ENCODE results near the gene OR2K2. TPM values are rescaled to one million over a fixed set of nuclear protein-coding genes. Genes with fewer than 3 reads are reported as not detected.

The OR2K2 gene
- total and polyA plus RNA-seq, 10 of the 15 experiments (the other 5 are each of a cell fraction or from before 2014, with no cell fraction given), result 0.12 TPM; not detected in 9

DNA sequence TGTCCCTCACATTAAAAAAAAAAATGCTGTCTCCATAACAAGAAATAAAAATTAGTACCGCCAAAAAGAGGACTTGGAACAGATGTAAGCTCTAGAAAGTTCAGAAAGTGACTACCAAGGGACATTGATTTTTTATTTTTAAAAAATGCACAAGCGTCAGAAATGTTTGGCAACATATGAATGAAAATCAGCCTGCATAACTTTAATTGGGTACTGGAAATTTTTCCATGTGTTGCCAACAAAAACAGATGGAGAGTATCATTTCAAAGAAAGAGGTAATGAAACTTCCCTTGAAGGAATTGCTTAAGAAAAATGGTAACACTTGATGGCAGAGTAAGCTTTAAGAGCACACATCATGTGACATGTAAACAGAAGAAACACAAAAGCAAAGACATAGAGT is 47.2 kb downstream of the OR2K2 start:
- in situ Hi-C loops (cut with MboI), result no loop called here
- no peak for DNase-seq (ENCODE audit: low read depth, low spot score)
- Histone ChIP-seq H3K27me3 (replicated peaks in 1 of 2; ENCODE audit: control insufficient read depth in 2 of 2, insufficient read depth in 2 of 2, low read length in 1 of 2) (no peaks in the 10 kb centered on the region; a peak in 1 of 4 replicates), H3K36me3 (ENCODE audit: control insufficient read depth in 2 of 2, insufficient read depth in 2 of 2, low read length in 1 of 2) (no peaks in the 10 kb centered on the region), H3K4me2 (ENCODE audit: control insufficient read depth, insufficient read depth) (no peak overlapping the region), H3K9ac (ENCODE audit: control insufficient read depth, insufficient read depth, low read length) (no peak overlapping the region), H3K27ac (ENCODE audit: control insufficient read depth, insufficient read depth) (no peak overlapping the region), H2AFZ (ENCODE audit: control insufficient read depth, low read depth, low read length) (no peak overlapping the region), H3K4me3 (no peak overlapping the region), H3K79me2 (ENCODE audit: control insufficient read depth, insufficient read depth, low read length) (no peaks in the 10 kb centered on the region), H4K20me1 (ENCODE audit: control insufficient read depth, insufficient read depth) (no peaks in the 10 kb centered on the region), H3K4me1 (ENCODE audit: control insufficient read depth, insufficient read depth, low read length) (no peaks in the 10 kb centered on the region), H3K9me3 (replicated peaks; ENCODE audit: control insufficient read depth, insufficient read depth, low read length) (no peaks in the 10 kb centered on the region; the same call in 2 of the 3 replicates)
- SMC1A ChIA-PET (ENCODE audit: uncharacterized antibody, unreplicated experiment), result interaction anchor here (0.7 to 2.0 kb wide), 6 partner anchors 10 to 247 kb away, joined by 3 to 7 read pairs (median 4); no protein-coding TSS in a partner anchor
- ATAC-seq, result no peak
- CTCF ChIA-PET, result interaction anchor here (0.7 to 1.4 kb wide), 3 partner anchors 14 to 247 kb away, joined by 3 to 6 read pairs (median 3); no protein-coding TSS in a partner anchor
- FAIRE-seq, result no peak
- BruUV-seq (replicated peaks), result no TSS peak
- WGBS (ENCODE audit: insufficient coverage, insufficient replicate concordance, low lambda C conversion rate, missing lambda C conversion rate), result 0% methylated on average over 2 of the region's 2 CpGs
- POLR2A ChIA-PET, result interaction anchor here (0.6 to 1.2 kb wide), 2 partner anchors 184 to 747 kb away, joined by 3 to 4 read pairs; no protein-coding TSS in a partner anchor
- intact Hi-C loops (cut with micrococcal nuclease; ENCODE audit: unreplicated experiment), result no loop called here
- RAD21 ChIA-PET (ENCODE audit: unreplicated experiment), result interaction anchor here (0.9 to 2.2 kb wide), 3 partner anchors 35 to 247 kb away, joined by 3 to 7 read pairs (median 3); no protein-coding TSS in a partner anchor
- no peak for TF ChIP-seq SREBF1 (IDR thresholded peaks at IDR 0.05; ENCODE audit: low read length)
- TF ChIP-seq, protein P1, sequence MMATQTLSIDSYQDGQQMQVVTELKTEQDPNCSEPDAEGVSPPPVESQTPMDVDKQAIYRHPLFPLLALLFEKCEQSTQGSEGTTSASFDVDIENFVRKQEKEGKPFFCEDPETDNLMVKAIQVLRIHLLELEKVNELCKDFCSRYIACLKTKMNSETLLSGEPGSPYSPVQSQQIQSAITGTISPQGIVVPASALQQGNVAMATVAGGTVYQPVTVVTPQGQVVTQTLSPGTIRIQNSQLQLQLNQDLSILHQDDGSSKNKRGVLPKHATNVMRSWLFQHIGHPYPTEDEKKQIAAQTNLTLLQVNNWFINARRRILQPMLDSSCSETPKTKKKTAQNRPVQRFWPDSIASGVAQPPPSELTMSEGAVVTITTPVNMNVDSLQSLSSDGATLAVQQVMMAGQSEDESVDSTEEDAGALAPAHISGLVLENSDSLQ (IDR thresholded peaks at IDR 0.05), result no peak
- no peak for TF ChIP-seq EZH2 (IDR thresholded peaks at IDR 0.05; ENCODE audit: borderline replicate concordance, control insufficient read depth, low read depth, low read length)
- TF ChIP-seq MEF2A (IDR thresholded peaks at IDR 0.05; ENCODE audit: insufficient read depth, low read depth, low read length), result no peak
- no peak for TF ChIP-seq FOXM1 (IDR thresholded peaks at IDR 0.05; ENCODE audit: low read depth, low read length)
- no peak for TF ChIP-seq CBX5 (IDR thresholded peaks at IDR 0.05; ENCODE audit: low read depth)
- TF ChIP-seq WRNIP1 (IDR thresholded peaks at IDR 0.05; ENCODE audit: borderline replicate concordance, low read depth, low read length), result no peak
- TF ChIP-seq POLR2AphosphoS5 (IDR thresholded peaks at IDR 0.05; ENCODE audit: low read length), result no peak
- TF ChIP-seq E4F1 (IDR thresholded peaks at IDR 0.05; ENCODE audit: borderline replicate concordance, partially characterized antibody), result no peak
- TF ChIP-seq RB1 (IDR thresholded peaks at IDR 0.05; ENCODE audit: borderline replicate concordance), result no peak
- TF ChIP-seq CTCF (IDR thresholded peaks at IDR 0.05 in 2 of 3, conservative IDR thresholded peaks at IDR 0.05 in 1 of 3; ENCODE audit: control insufficient read depth in 2 of 3, extremely low read depth in 1 of 3, insufficient read depth in 1 of 3, low read depth in 3 of 3, low read length in 3 of 3), result no peak
- TF ChIP-seq ZNF207 (IDR thresholded peaks at IDR 0.05; ENCODE audit: borderline replicate concordance), result no peak
- TF ChIP-seq, protein P2, sequence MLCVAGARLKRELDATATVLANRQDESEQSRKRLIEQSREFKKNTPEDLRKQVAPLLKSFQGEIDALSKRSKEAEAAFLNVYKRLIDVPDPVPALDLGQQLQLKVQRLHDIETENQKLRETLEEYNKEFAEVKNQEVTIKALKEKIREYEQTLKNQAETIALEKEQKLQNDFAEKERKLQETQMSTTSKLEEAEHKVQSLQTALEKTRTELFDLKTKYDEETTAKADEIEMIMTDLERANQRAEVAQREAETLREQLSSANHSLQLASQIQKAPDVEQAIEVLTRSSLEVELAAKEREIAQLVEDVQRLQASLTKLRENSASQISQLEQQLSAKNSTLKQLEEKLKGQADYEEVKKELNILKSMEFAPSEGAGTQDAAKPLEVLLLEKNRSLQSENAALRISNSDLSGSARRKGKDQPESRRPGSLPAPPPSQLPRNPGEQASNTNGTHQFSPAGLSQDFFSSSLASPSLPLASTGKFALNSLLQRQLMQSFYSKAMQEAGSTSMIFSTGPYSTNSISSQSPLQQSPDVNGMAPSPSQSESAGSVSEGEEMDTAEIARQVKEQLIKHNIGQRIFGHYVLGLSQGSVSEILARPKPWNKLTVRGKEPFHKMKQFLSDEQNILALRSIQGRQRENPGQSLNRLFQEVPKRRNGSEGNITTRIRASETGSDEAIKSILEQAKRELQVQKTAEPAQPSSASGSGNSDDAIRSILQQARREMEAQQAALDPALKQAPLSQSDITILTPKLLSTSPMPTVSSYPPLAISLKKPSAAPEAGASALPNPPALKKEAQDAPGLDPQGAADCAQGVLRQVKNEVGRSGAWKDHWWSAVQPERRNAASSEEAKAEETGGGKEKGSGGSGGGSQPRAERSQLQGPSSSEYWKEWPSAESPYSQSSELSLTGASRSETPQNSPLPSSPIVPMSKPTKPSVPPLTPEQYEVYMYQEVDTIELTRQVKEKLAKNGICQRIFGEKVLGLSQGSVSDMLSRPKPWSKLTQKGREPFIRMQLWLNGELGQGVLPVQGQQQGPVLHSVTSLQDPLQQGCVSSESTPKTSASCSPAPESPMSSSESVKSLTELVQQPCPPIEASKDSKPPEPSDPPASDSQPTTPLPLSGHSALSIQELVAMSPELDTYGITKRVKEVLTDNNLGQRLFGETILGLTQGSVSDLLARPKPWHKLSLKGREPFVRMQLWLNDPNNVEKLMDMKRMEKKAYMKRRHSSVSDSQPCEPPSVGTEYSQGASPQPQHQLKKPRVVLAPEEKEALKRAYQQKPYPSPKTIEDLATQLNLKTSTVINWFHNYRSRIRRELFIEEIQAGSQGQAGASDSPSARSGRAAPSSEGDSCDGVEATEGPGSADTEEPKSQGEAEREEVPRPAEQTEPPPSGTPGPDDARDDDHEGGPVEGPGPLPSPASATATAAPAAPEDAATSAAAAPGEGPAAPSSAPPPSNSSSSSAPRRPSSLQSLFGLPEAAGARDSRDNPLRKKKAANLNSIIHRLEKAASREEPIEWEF (IDR thresholded peaks at IDR 0.05; ENCODE audit: insufficient replicate concordance, low read depth, low read length), result no peak
